HepG2 (cell line): ENCODE results near the gene THSD4. TPM values are rescaled to one million over a fixed set of nuclear protein-coding genes. Genes with fewer than 3 reads are reported as not detected.

Source experiments
- ATAC-seq: fragments of 200-7000 bp; cut with Tn5 transposase; 3 replicates; pipeline ENCODE4 v1.9.1; 2020; ENCODE audit warnings: mild to moderate bottlenecking, moderate library complexity
- BruUV-seq: library from RNA; stranded (reverse); fragments of 400-500 nt; replicated peaks from 2 replicates; lab custom pipeline; 2021; lab: Mats Ljungman, UMichigan
- CTCF ChIA-PET: fragments of 300-600 bp; formaldehyde crosslinking; extraction: SDS; loops from one replicate; lab custom pipeline; 2021; ENCODE audit warnings: low total read pairs, inconsistent platforms, low intra/inter-chr PET ratio; lab: Yijun Ruan, JAX
- POLR2A ChIA-PET: fragments of 350-600 bp; sonication (Branson Sonifier 250); formaldehyde crosslinking; loops from one replicate; lab custom pipeline; 2020; ENCODE audit warnings: antibody characterized with exemption, inconsistent platforms; lab: Yijun Ruan, JAX
- DNase-seq: peaks from one replicate; pipeline ENCODE4 v3.0.0-alpha.2; 2015; ENCODE audit warnings: low spot score
- FAIRE-seq: peaks from 3 replicates; lab custom pipeline; 2011; peaks lifted over from hg19 to GRCh38; lab: Jason Lieb, UNC
- H2AFZ ChIP-seq: one replicate; pipeline ENCODE4 v1.6.1; 2011; ENCODE audit warnings: low read length, inconsistent platforms
- H3K27ac ChIP-seq: fragments of 300-600 bp; 3 replicates; pipeline ENCODE4 v1.8.0; 2011; ENCODE audit warnings: mixed run types, mild to moderate bottlenecking, mixed read lengths, low read length, inconsistent platforms; ENCODE audit not compliant: insufficient read depth; ENCODE audit errors: extremely low read length
- H3K27me3 ChIP-seq, 2 experiments: fragments of 200-600 bp in 1 of 2; 2 replicates in 1 of 2; 3 replicates in 1 of 2; pipeline versions ENCODE4 v1.6.0 to v1.8.0; 2011; ENCODE audit warnings: low read length in 2 of 2, mild to moderate bottlenecking in 2 of 2, moderate library complexity in 2 of 2, inconsistent platforms in 1 of 2; ENCODE audit not compliant: insufficient read depth in 2 of 2, control insufficient read depth in 1 of 2
- H3K36me3 ChIP-seq, 2 experiments: fragments of 200-600 bp in 1 of 2; replicated peaks in 1 of 2; 2 replicates in 1 of 2; 3 replicates in 1 of 2; pipeline versions ENCODE4 v1.5.1 to v1.8.0; 2011; ENCODE audit warnings: low read length in 2 of 2, inconsistent platforms in 1 of 2; ENCODE audit not compliant: insufficient read depth in 2 of 2, control insufficient read depth in 1 of 2
- H3K4me1 ChIP-seq: 2 replicates; pipeline ENCODE4 v1.5.1; 2012; ENCODE audit warnings: low read length, inconsistent platforms; ENCODE audit not compliant: insufficient read depth
- H3K4me2 ChIP-seq: 2 replicates; pipeline ENCODE4 v1.6.0; 2011; ENCODE audit warnings: low read depth, low read length, inconsistent platforms
- H3K4me3 ChIP-seq, 3 experiments: fragments of 200-600 bp in 1 of 3; sonication (generic), shearing (Covaris generic) in 1 of 3; replicated peaks in 1 of 3; 2 replicates each; pipeline ENCODE4 v1.5.1; 2011 to 2016; ENCODE audit warnings: low read length in 3 of 3, inconsistent platforms in 2 of 3, low read depth in 2 of 3, mild to moderate bottlenecking in 2 of 3, control low read depth in 1 of 3, mixed read lengths in 1 of 3; ENCODE audit not compliant: insufficient read depth in 1 of 3
- H3K79me2 ChIP-seq: one replicate; pipeline ENCODE4 v1.6.1; 2011; ENCODE audit warnings: low read length, inconsistent platforms; ENCODE audit not compliant: insufficient read depth
- H3K9ac ChIP-seq: 2 replicates; pipeline ENCODE4 v1.6.0; 2011; ENCODE audit warnings: mild to moderate bottlenecking, low read depth, low read length, inconsistent platforms; ENCODE audit not compliant: insufficient read depth
- H3K9me3 ChIP-seq: 2 replicates; pipeline ENCODE4 v1.5.1; 2012; ENCODE audit warnings: mild to moderate bottlenecking, low read length
- H4K20me1 ChIP-seq: 2 replicates; pipeline ENCODE4 v1.6.0; 2011; ENCODE audit warnings: inconsistent platforms, mild to moderate bottlenecking, low read length, moderate library complexity; ENCODE audit not compliant: insufficient read depth
- ATM ChIP-seq: fragments of 450-650 bp; IDR thresholded peaks from 2 replicates; pipeline ENCODE4 v1.7.1; 2017; ENCODE audit warnings: mild to moderate bottlenecking, borderline replicate concordance
- POLR2AphosphoS2 ChIP-seq: IDR thresholded peaks from 2 replicates; pipeline ENCODE4 v1.6.1; 2011; ENCODE audit warnings: low read depth, low read length, improper control_type of control experiment
- SIX1 ChIP-seq: sonication (generic); formaldehyde crosslinking; IDR thresholded peaks from 2 replicates; pipeline ENCODE4 v1.4.0; 2020; ENCODE audit warnings: missing genetic modification reagents, borderline replicate concordance
- STAG1 ChIP-seq: sonication (generic); formaldehyde crosslinking; IDR thresholded peaks from 2 replicates; pipeline ENCODE4 v1.4.0; 2020; ENCODE audit warnings: missing genetic modification reagents
- ZFP36L1 ChIP-seq: sonication (generic); formaldehyde crosslinking; IDR thresholded peaks from 2 replicates; pipeline ENCODE4 v1.8.0; 2022; ENCODE audit warnings: mild to moderate bottlenecking, missing genetic modification reagents, moderate library complexity
- ZNF431 ChIP-seq: sonication (generic); formaldehyde crosslinking; IDR thresholded peaks from 2 replicates; pipeline ENCODE4 v1.9.0; 2022; ENCODE audit warnings: missing genetic modification reagents, low read depth, mild to moderate bottlenecking, borderline replicate concordance
- ZNF546 ChIP-seq: sonication (generic); formaldehyde crosslinking; conservative IDR thresholded peaks from 2 replicates; pipeline ENCODE4 v1.8.1; 2023; ENCODE audit warnings: mild to moderate bottlenecking, missing genetic modification reagents
- ZNF780A ChIP-seq: sonication (generic); formaldehyde crosslinking; IDR thresholded peaks from 2 replicates; pipeline ENCODE4 v1.8.0; 2022; ENCODE audit warnings: mild to moderate bottlenecking, missing genetic modification reagents, moderate library complexity
- ZNF790 ChIP-seq: sonication (generic); formaldehyde crosslinking; IDR thresholded peaks from 2 replicates; pipeline ENCODE4 v1.8.0; 2022; ENCODE audit warnings: missing genetic modification reagents, mild to moderate bottlenecking, borderline replicate concordance
- WGBS: methylation state at CpG from one replicate; pipeline ENCODE4 v1.1.6; 2017; ENCODE audit warnings: low lambda C conversion rate; 5-methylcytosine and 5-hydroxymethylcytosine counted together
- in situ Hi-C: cut with HindIII; loops from 2 replicates; pipeline ENCODE4 v1.10.0; 2017; ENCODE audit warnings: low pct_unique_long_range_greater_than_20kb; ENCODE audit not compliant: extremely low pct_ligation_motif_present
- intact Hi-C: fragments of 100-400 bp; cut with micrococcal nuclease; formaldehyde crosslinking; loops from one replicate; pipeline ENCODE4 v1.10.0; 2022; ENCODE audit not compliant: unreplicated experiment
- polyA plus RNA-seq, 8 experiments: library from polyadenylated mRNA; depleted of rRNA in 3 of 8; stranded (reverse) in 7 of 8; unstranded in 1 of 8; fragments of >200 nt; fragmentation: Illumina TruSeq in 4 of 8; extraction: Trizol in 4 of 8; gene quantifications; 2 replicates each; pipeline versions ENCODE4 v1.2.1 to v1.2.3, GENCODE V29; 2011 to 2016; ENCODE audit warnings: low read depth in 4 of 8, missing spikeins in 1 of 8, mixed read lengths in 1 of 8; ENCODE audit not compliant: insufficient read depth in 1 of 8
- total RNA-seq, 5 experiments: library from RNA; depleted of rRNA; stranded (reverse); fragments of >200 nt; fragmentation: Illumina TruSeq; extraction: Trizol; gene quantifications; 2 replicates each; pipeline ENCODE4 v1.2.3, GENCODE V29; 2016; ENCODE audit warnings: low read depth in 1 of 5
- TF ChIP-seq, protein P1 (sequence below): sonication (generic); formaldehyde crosslinking; IDR thresholded peaks from 2 replicates; pipeline ENCODE4 v1.5.0; 2020; ENCODE audit warnings: missing genetic modification reagents
- TF ChIP-seq, protein P2 (sequence below): sonication (generic); formaldehyde crosslinking; IDR thresholded peaks from 2 replicates; pipeline ENCODE4 v1.4.0; 2020; ENCODE audit warnings: missing genetic modification reagents
- TF ChIP-seq, protein P3 (sequence below): sonication (generic); formaldehyde crosslinking; IDR thresholded peaks from 2 replicates; pipeline ENCODE4 v1.4.0; 2020; ENCODE audit warnings: mild to moderate bottlenecking, missing genetic modification reagents, borderline replicate concordance
- TF ChIP-seq, protein P4 (sequence below): sonication (generic); formaldehyde crosslinking; IDR thresholded peaks from 2 replicates; pipeline ENCODE4 v1.4.0; 2020; ENCODE audit warnings: mild to moderate bottlenecking, missing genetic modification reagents
- TF ChIP-seq, protein P5 (sequence below): sonication (generic); formaldehyde crosslinking; IDR thresholded peaks from 2 replicates; pipeline ENCODE4 v1.4.0; 2020; ENCODE audit warnings: missing genetic modification reagents, mild to moderate bottlenecking, borderline replicate concordance

Gene THSD4
- total and polyA plus RNA-seq, 2 of the 13 experiments (the other 11 are each of a cell fraction or from before 2014, with no cell fraction given), result 0.07 to 0.21 TPM

DNA sequence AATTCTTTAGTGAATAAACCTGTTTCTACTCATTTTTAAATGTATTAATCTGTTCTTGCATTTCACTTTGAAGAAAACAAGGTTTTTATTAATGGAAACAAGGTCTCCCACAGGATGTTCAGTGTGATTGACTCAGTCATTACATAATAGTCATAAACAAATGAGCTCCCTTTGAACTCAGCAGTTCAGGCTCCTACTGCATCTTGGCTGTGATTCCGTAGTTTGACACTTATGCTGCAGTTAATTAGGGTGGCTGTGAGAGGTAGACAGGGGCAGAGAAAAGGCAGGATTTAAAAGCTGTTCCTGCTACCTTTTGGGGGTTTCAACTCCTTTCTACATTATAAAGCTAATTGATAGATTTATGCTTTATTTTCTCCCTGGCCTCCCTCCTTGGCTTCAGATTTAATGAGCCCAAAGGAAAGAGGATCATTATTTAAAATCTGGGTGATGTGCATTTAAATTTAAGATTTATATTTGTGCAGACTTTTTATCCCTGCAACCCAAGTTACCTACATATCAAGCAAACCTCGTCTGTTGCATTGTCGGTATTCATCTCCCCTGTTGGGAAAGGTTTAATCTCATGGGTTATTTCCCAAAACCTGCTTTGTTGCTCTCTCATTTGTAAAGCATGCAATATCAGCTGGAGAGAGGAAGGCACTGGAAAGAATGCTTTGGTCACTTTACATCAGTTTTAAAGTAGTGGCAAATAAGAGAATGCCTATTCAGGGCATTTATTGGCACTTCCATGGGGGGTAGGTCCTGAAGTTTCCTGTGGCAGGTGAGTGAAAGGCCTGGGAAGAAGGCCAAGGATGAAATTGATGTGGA lies 350.1 kb downstream of the THSD4 start:
- FAIRE-seq (no peak), ATAC-seq (no peak), DNase-seq (no peak)
- Histone ChIP-seq H3K4me1 (peaks cover 18% of the 10 kb centered on the region), H3K4me2 (no peak overlapping the region), H3K27ac (no peak overlapping the region), H3K9me3 (no peaks in the 10 kb centered on the region), H3K79me2 (no peaks in the 10 kb centered on the region), H4K20me1 (no peaks in the 10 kb centered on the region), H3K4me3 (no peak overlapping the region), H3K36me3 (no peaks in the 10 kb centered on the region), H2AFZ (no peak overlapping the region), H3K27me3 (0 out of 5 replicates have a peak, but pooled peaks cover 0 to 1% of the 10 kb centered on the region in 2 experiments), H3K9ac (no peak overlapping the region)
- WGBS, result 20% methylated on average over 3 of the region's 3 CpGs
- BruUV-seq, result no TSS peak
- intact Hi-C loops (no loop called here), in situ Hi-C loops (no loop called here)
- POLR2A ChIA-PET, result no interaction called here
- CTCF ChIA-PET, result no interaction called here
- TF ChIP-seq SIX1 (CRISPR knock-in tag) (no peak), POLR2AphosphoS2 (no peak), ZNF780A (CRISPR knock-in tag) (no peak), ZFP36L1 (CRISPR knock-in tag) (no peak), STAG1 (no peak), ATM (no peak), ZNF431 (CRISPR knock-in tag) (no peak), ZNF790 (CRISPR knock-in tag) (no peak), ZNF546 (CRISPR knock-in tag) (no peak)
- TF ChIP-seq, protein P1, sequence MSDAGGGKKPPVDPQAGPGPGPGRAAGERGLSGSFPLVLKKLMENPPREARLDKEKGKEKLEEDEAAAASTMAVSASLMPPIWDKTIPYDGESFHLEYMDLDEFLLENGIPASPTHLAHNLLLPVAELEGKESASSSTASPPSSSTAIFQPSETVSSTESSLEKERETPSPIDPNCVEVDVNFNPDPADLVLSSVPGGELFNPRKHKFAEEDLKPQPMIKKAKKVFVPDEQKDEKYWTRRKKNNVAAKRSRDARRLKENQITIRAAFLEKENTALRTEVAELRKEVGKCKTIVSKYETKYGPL (CRISPR knock-in tag), result no peak
- TF ChIP-seq, protein P2, sequence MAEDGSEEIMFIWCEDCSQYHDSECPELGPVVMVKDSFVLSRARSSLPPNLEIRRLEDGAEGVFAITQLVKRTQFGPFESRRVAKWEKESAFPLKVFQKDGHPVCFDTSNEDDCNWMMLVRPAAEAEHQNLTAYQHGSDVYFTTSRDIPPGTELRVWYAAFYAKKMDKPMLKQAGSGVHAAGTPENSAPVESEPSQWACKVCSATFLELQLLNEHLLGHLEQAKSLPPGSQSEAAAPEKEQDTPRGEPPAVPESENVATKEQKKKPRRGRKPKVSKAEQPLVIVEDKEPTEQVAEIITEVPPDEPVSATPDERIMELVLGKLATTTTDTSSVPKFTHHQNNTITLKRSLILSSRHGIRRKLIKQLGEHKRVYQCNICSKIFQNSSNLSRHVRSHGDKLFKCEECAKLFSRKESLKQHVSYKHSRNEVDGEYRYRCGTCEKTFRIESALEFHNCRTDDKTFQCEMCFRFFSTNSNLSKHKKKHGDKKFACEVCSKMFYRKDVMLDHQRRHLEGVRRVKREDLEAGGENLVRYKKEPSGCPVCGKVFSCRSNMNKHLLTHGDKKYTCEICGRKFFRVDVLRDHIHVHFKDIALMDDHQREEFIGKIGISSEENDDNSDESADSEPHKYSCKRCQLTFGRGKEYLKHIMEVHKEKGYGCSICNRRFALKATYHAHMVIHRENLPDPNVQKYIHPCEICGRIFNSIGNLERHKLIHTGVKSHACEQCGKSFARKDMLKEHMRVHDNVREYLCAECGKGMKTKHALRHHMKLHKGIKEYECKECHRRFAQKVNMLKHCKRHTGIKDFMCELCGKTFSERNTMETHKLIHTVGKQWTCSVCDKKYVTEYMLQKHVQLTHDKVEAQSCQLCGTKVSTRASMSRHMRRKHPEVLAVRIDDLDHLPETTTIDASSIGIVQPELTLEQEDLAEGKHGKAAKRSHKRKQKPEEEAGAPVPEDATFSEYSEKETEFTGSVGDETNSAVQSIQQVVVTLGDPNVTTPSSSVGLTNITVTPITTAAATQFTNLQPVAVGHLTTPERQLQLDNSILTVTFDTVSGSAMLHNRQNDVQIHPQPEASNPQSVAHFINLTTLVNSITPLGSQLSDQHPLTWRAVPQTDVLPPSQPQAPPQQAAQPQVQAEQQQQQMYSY (CRISPR knock-in tag), result no peak
- TF ChIP-seq, protein P3, sequence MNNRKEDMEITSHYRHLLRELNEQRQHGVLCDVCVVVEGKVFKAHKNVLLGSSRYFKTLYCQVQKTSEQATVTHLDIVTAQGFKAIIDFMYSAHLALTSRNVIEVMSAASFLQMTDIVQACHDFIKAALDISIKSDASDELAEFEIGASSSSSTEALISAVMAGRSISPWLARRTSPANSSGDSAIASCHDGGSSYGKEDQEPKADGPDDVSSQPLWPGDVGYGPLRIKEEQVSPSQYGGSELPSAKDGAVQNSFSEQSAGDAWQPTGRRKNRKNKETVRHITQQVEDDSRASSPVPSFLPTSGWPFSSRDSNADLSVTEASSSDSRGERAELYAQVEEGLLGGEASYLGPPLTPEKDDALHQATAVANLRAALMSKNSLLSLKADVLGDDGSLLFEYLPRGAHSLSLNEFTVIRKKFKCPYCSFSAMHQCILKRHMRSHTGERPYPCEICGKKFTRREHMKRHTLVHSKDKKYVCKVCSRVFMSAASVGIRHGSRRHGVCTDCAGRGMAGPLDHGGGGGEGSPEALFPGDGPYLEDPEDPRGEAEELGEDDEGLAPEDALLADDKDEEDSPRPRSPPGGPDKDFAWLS, result no peak
- TF ChIP-seq, protein P4, sequence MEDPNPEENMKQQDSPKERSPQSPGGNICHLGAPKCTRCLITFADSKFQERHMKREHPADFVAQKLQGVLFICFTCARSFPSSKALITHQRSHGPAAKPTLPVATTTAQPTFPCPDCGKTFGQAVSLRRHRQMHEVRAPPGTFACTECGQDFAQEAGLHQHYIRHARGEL (CRISPR knock-in tag), result no peak
- TF ChIP-seq, protein P5, sequence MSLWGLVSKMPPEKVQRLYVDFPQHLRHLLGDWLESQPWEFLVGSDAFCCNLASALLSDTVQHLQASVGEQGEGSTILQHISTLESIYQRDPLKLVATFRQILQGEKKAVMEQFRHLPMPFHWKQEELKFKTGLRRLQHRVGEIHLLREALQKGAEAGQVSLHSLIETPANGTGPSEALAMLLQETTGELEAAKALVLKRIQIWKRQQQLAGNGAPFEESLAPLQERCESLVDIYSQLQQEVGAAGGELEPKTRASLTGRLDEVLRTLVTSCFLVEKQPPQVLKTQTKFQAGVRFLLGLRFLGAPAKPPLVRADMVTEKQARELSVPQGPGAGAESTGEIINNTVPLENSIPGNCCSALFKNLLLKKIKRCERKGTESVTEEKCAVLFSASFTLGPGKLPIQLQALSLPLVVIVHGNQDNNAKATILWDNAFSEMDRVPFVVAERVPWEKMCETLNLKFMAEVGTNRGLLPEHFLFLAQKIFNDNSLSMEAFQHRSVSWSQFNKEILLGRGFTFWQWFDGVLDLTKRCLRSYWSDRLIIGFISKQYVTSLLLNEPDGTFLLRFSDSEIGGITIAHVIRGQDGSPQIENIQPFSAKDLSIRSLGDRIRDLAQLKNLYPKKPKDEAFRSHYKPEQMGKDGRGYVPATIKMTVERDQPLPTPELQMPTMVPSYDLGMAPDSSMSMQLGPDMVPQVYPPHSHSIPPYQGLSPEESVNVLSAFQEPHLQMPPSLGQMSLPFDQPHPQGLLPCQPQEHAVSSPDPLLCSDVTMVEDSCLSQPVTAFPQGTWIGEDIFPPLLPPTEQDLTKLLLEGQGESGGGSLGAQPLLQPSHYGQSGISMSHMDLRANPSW, result no peak
